B cell (primary cell): ENCODE measurements around the gene STON1. TPM values are rescaled to one million over a fixed set of nuclear protein-coding genes. Genes with fewer than 3 reads are reported as not detected.

ENCODE experiments used
- ATAC-seq: fragments of 200-7000 bp; cut with Tn5 transposase; one replicate; pipeline ENCODE4 v1.10.0; 2021; ENCODE audit warnings: low read depth, mild to moderate bottlenecking, moderate number of reproducible peaks, moderate library complexity
- CTCF ChIA-PET: fragments of 350-600 bp; sonication (Branson Sonifier 250); formaldehyde crosslinking; loops from one replicate; lab custom pipeline; 2021; ENCODE audit warnings: antibody characterized with exemption, inconsistent platforms; lab: Charles Lee
- POLR2A ChIA-PET: fragments of 350-600 bp; sonication (Branson Sonifier 250); formaldehyde crosslinking; loops from one replicate; lab custom pipeline; 2021; ENCODE audit warnings: antibody characterized with exemption; lab: Charles Lee
- DNase-seq: peaks from one replicate; pipeline ENCODE4 v3.0.0; 2013
- H2AFZ ChIP-seq: 2 replicates; pipeline ENCODE4 v1.6.1; 2012; ENCODE audit warnings: mild to moderate bottlenecking, low read depth, low read length; ENCODE audit not compliant: insufficient read depth, poor library complexity, severe bottlenecking
- H3K27ac ChIP-seq, 2 donors: 1 replicate in 1 of 2; 2 replicates in 1 of 2; pipeline ENCODE4 v1.5.1; 2012 to 2013; ENCODE audit warnings: low read length in 2 of 2, mild to moderate bottlenecking in 2 of 2, moderate library complexity in 1 of 2
- H3K27me3 ChIP-seq, 4 experiments: fragments of 200-600 bp in 1 of 4; sonication (generic) in 1 of 4; replicated peaks in 1 of 4; 1 replicate in 2 of 4; 2 replicates in 2 of 4; pipeline versions ENCODE4 v1.6.1 to v1.7.0; 2013 to 2016; ENCODE audit warnings: low read length in 3 of 4, mild to moderate bottlenecking in 2 of 4, mixed read lengths in 1 of 4, moderate library complexity in 1 of 4; ENCODE audit not compliant: insufficient read depth in 4 of 4, control insufficient read depth in 3 of 4; ENCODE audit errors: control extremely low read depth in 1 of 4
- H3K36me3 ChIP-seq, 2 experiments: replicated peaks in 1 of 2; 1 replicate in 1 of 2; 2 replicates in 1 of 2; pipeline versions ENCODE4 v1.6.1 to v1.7.1; 2013; ENCODE audit warnings: low read length in 1 of 2; ENCODE audit not compliant: insufficient read depth in 2 of 2, control insufficient read depth in 1 of 2; ENCODE audit errors: control extremely low read depth in 1 of 2, extremely low read depth in 1 of 2
- H3K4me1 ChIP-seq, 2 donors: fragments of 200-600 bp in 1 of 2; sonication (generic) in 1 of 2; 1 replicate in 1 of 2; 2 replicates in 1 of 2; pipeline versions ENCODE4 v1.5.1 to v1.6.1; 2013 to 2017; ENCODE audit warnings: low read length in 2 of 2; ENCODE audit not compliant: control insufficient read depth in 2 of 2, insufficient read depth in 2 of 2
- H3K4me2 ChIP-seq: replicated peaks from 2 replicates; pipeline ENCODE3; 2012; ENCODE audit warnings: mild to moderate bottlenecking, low read depth, low read length; ENCODE audit not compliant: poor library complexity, severe bottlenecking
- H3K4me3 ChIP-seq, 5 experiments: fragments of 200-600 bp in 1 of 5; sonication (generic) in 1 of 5; 1 replicate in 3 of 5; 2 replicates in 2 of 5; pipeline versions ENCODE4 v1.5.1 to v1.7.0; 2011 to 2016; ENCODE audit warnings: low read length in 4 of 5, mild to moderate bottlenecking in 4 of 5, low read depth in 2 of 5, control low read depth in 1 of 5, moderate library complexity in 1 of 5; ENCODE audit not compliant: insufficient read depth in 1 of 5; ENCODE audit errors: control extremely low read depth in 1 of 5, extremely low read depth in 1 of 5
- H3K79me2 ChIP-seq: fragments of 200-600 bp; sonication (generic); one replicate; pipeline ENCODE4 v1.6.0; 2016; ENCODE audit warnings: low read length; ENCODE audit not compliant: control insufficient read depth, insufficient read depth
- H3K9ac ChIP-seq: fragments of 200-600 bp; sonication (generic); 2 replicates; pipeline ENCODE4 v1.6.1; 2017; ENCODE audit warnings: mild to moderate bottlenecking, low read length, moderate library complexity
- H3K9me3 ChIP-seq, 3 donors: one replicate each; pipeline versions ENCODE4 v1.6.1 to v1.7.1; 2013; ENCODE audit warnings: low read length in 2 of 3; ENCODE audit not compliant: control insufficient read depth in 2 of 3, insufficient read depth in 1 of 3; ENCODE audit errors: control extremely low read depth in 1 of 3
- H4K20me1 ChIP-seq: 2 replicates; pipeline ENCODE4 v1.6.0; 2012; ENCODE audit warnings: mild to moderate bottlenecking, low read length; ENCODE audit not compliant: insufficient read depth, control insufficient read depth, poor library complexity, severe bottlenecking
- H3K27ac Mint-ChIP-seq: one replicate; pipeline ENCODE4 v1.8.0; 2021; ENCODE audit warnings: mixed read lengths
- H3K27me3 Mint-ChIP-seq: one replicate; pipeline ENCODE4 v1.8.0; 2021; ENCODE audit warnings: mixed read lengths
- H3K4me1 Mint-ChIP-seq: one replicate; pipeline ENCODE4 v1.8.0; 2021; ENCODE audit warnings: mixed read lengths
- H3K4me3 Mint-ChIP-seq: one replicate; pipeline ENCODE4 v1.8.0; 2021; ENCODE audit warnings: mixed read lengths
- H3K9me3 Mint-ChIP-seq: one replicate; pipeline ENCODE4 v1.8.0; 2022; ENCODE audit warnings: mixed read lengths; ENCODE audit not compliant: insufficient read depth
- WGBS: methylation state at CpG from one replicate; pipeline ENCODE4 v1.1.5; 2013; ENCODE audit warnings: missing lambda C conversion rate; ENCODE audit not compliant: insufficient coverage; 5-methylcytosine and 5-hydroxymethylcytosine counted together
- intact Hi-C: fragments of 100-400 bp; cut with micrococcal nuclease; formaldehyde crosslinking; loops from one replicate; pipeline ENCODE4 v1.10.0; 2022
- polyA plus RNA-seq: library from polyadenylated mRNA; depleted of rRNA; stranded (reverse); fragments of >200 nt; gene quantifications from 2 replicates; pipeline ENCODE4 v1.2.3, GENCODE V29; 2012
- total RNA-seq, 2 donors: library from RNA; stranded (reverse); fragments of 120-200 nt in 1 of 2; gene quantifications; 1 replicate in 1 of 2; 2 replicates in 1 of 2; pipeline versions ENCODE4 v1.2.3 to v1.2.4, GENCODE V29; 2013 to 2022
- TF ChIP-seq, protein P1 (sequence below): fragments of 200-600 bp; IDR thresholded peaks from one replicate; pipeline ENCODE4 v1.8.0; 2022; ENCODE audit warnings: antibody characterized with exemption, mild to moderate bottlenecking

Gene STON1
- total and polyA plus RNA-seq, 2 donors (not counting 1 experiment from before 2014, with no cell fraction given) = 0.46 to 2.0 TPM

DNA sequence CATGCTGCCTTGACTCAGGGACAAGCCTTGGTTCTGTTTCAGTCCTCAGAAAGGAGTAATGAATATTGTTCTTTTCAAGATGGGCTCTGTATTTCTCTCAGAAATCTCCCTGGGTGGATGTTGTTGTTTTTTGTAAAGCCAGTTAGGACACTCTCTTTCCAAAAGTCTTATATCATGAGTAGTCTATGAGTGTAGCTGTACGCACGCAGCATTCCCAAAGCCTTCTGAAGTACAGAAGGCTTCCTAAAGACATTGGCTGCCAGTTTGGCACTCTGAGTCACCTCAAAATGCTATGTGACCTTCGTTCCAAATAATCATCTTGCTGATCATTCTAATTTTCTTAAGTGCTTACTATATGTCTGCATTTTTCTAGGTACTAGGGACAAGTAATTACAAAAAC lies 71.0 kb downstream of the STON1 start:
- Histone ChIP-seq H2AFZ (no peak overlapping the region), H3K27ac (no peak overlapping the region), H3K27me3 (no peaks in the 10 kb centered on the region), H3K4me3 (no peak overlapping the region), H3K79me2 (no peaks in the 10 kb centered on the region), H3K36me3 (no peaks in the 10 kb centered on the region), H3K9ac (no peak overlapping the region), H3K4me1 (no peaks in the 10 kb centered on the region), H3K4me2 (no peak overlapping the region), H3K9me3 (no peaks in the 10 kb centered on the region), H4K20me1 (no peaks in the 10 kb centered on the region)
- Mint-ChIP-seq H3K4me3 (no peak overlapping the region), H3K4me1 (no peaks in the 10 kb centered on the region), H3K9me3 (no peaks in the 10 kb centered on the region), H3K27me3 (peaks cover 14% of the 10 kb centered on the region), H3K27ac (no peak overlapping the region)
- TF ChIP-seq, protein P1, sequence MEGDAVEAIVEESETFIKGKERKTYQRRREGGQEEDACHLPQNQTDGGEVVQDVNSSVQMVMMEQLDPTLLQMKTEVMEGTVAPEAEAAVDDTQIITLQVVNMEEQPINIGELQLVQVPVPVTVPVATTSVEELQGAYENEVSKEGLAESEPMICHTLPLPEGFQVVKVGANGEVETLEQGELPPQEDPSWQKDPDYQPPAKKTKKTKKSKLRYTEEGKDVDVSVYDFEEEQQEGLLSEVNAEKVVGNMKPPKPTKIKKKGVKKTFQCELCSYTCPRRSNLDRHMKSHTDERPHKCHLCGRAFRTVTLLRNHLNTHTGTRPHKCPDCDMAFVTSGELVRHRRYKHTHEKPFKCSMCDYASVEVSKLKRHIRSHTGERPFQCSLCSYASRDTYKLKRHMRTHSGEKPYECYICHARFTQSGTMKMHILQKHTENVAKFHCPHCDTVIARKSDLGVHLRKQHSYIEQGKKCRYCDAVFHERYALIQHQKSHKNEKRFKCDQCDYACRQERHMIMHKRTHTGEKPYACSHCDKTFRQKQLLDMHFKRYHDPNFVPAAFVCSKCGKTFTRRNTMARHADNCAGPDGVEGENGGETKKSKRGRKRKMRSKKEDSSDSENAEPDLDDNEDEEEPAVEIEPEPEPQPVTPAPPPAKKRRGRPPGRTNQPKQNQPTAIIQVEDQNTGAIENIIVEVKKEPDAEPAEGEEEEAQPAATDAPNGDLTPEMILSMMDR = no peak
- ATAC-seq (no peak), DNase-seq (no peak)
- intact Hi-C loops = no loop called here
- WGBS = no CpG with 5 or more reads among the region's 3 CpGs
- ChIA-PET POLR2A (no interaction called here), CTCF (no interaction called here)

DNA sequence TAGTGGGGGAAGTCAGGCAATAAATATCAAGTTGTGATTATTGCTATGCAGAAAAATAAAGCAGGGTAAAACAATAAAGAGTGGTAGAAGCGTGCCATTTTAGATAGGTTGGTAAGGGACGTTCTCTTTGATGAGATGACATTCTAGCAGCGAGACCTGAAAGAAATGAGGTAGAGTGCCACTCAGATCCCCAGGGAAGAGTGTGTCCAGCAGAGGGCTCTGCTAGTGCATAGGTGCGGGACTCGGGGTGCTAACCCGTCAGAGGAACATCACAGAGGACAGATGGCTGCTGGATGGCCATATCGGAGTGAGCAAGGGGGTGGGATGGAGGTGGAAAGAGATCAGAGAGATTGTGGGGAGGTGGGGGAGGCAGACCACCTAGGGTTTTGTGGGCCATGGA lies 71.4 kb downstream of the STON1 start:
- Mint-ChIP-seq H3K4me1 (no peaks in the 10 kb centered on the region), H3K27me3 (peaks cover 14% of the 10 kb centered on the region), H3K27ac (no peak overlapping the region), H3K4me3 (no peak overlapping the region), H3K9me3 (no peaks in the 10 kb centered on the region)
- H3K4me2 ChIP-seq = no peak overlapping the region
- H3K9me3 ChIP-seq = no peaks in the 10 kb centered on the region
- H3K79me2 ChIP-seq = no peaks in the 10 kb centered on the region
- no peaks in the 10 kb centered on the region for H3K4me1 ChIP-seq
- ChIA-PET POLR2A (no interaction called here), CTCF (no interaction called here)
- 71% methylated on average over 7 of the region's 7 CpGs for WGBS
- no peak overlapping the region for H3K4me3 ChIP-seq
- no peak overlapping the region for H2AFZ ChIP-seq
- H3K27me3 ChIP-seq = no peaks in the 10 kb centered on the region
- no peaks in the 10 kb centered on the region for H3K36me3 ChIP-seq
- intact Hi-C loops = no loop called here
- DNase-seq (no peak), ATAC-seq (no peak)
- H3K27ac ChIP-seq = no peak overlapping the region
- TF ChIP-seq, protein P1 = no peak
- no peaks in the 10 kb centered on the region for H4K20me1 ChIP-seq
- H3K9ac ChIP-seq = no peak overlapping the region
